AG08396 (cell line): ENCODE results near the gene KIAA1549.

Experiments
- DNase-seq: peaks from one replicate; pipeline ENCODE4 v3.0.0; 2012; ENCODE audit warnings: low spot score, mixed read lengths

KIAA1549 gene

DNA sequence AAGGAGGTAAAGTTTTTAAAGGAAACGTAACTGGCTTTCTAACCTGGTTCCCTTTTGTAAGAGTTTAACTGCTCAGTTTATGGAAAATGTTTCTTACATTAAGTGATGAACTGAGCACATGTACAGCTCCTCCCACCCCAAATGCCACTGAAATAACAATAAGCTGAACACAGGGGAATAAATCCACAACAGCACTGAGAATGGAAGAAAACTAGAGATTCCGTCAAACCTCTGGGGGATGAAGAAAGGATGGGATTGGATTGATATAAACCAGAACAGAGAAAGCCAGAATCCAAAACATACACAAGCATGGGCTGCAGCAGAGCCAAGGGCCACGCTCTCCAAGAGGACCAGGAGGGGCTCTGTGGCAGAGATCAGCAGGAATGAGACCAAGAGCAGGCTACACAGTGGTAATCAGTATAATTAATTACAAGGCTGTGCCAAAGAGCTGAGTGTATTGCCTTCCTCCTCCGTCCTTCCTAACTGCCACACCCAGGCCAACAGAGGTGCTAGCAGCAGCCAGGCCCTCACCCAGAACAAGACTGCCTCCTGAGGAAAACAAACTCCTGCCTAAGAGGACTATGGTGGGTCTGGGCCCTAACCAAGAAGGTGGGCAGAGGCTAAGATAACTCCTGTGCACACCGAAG lies 73.9 kb downstream of the KIAA1549 start:
- no peak for DNase-seq

DNA sequence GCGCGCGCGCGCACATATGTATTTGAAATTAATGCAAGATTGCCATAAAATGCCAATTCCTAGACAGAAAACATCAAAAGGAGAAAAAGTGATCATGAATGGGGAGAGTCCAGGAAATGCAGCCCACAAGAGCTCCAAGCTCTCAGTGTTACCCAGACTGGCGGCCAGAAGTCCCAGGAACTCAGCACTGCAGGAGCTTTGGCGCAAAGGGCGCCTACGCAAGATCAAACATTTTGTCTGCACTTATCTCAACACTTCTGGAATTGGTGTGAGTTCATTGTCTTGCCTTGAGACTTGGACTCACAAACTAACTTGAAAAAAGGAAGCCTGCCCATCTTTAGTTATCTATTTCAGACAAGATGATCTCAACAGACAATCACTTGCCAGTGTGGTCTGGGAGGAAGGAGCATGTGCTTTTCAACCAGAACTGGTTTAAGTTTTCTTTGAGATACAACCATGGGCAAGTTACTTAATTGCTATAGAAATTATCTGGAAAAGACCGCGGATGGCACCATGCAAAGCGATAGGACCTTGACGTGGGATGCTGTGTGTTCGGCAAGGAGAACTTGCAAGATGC lies 77.2 kb downstream of the KIAA1549 start:
- DNase-seq = no peak

- no peak for DNase-seq
Measured at GRCh38 chr7:138903186-138903820, 77.9 kb downstream of the KIAA1549 start.

- no peak for DNase-seq
Measured at GRCh38 chr7:138902161-138902560, 79.0 kb downstream of the KIAA1549 start.

GRCh38 chr7:138900035-138900828 lies 81.0 kb downstream of the KIAA1549 start:
- DNase-seq = no peak

GRCh38 chr7:138898802-138899201 lies 82.4 kb downstream of the KIAA1549 start:
- no peak for DNase-seq

DNA sequence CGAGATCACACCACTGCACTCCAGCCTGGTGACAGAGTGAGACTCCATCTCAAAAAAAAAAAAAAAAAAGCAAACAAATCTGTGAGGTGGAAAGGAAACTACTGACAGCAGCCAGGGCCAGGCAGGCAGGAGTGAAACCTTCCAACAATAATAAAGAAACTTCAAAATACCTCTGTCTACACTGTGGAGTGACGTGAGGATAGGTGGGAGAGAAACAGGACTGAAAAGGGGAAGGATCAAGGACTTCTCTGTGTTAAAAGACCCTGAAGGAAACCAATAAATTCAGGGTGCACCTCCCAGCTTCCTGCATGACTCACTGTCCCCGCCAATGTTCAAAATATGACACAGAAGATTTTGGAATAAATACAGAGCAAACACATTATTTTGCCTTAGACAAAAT lies 82.9 kb downstream of the KIAA1549 start:
- no peak for DNase-seq

DNA sequence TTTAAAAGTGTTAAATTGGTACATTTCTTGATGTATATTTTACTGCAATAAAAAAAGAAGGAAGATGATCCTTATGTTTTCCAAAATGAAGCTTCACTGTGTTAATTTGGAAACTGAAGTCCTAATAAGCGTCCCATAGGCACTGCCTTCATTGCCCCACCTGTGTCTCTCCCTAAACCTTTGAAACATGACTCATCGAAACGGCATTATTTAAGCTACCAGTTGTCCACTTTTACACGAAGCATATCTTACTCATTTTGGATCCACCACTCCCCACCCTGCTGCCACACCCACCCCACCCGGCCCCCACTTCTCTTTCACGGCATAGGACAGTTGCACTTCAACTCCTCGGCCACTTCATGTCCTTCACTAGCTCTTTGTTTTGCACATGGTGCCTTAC lies 85.5 kb downstream of the KIAA1549 start:
- DNase-seq = no peak

DNA sequence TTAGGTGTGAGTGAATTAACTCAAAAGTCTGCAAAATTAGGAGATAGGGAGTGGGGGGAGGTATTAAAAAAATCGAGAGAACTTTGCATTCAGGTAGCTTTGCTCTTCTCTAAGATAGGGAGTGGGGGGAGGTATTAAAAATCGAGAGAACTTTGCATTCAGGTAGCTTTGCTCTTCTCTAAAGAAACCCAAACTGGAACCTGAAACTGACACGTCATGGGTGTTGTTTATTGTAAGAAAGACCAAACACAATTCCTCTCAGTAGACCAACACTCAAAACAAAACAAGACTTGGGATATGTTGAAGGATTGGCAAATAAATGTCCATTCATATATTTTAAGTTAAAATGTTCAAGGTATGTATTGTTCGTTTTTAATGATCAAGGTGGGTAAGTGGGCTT lies 87.9 kb downstream of the KIAA1549 start:
- DNase-seq = no peak

DNA sequence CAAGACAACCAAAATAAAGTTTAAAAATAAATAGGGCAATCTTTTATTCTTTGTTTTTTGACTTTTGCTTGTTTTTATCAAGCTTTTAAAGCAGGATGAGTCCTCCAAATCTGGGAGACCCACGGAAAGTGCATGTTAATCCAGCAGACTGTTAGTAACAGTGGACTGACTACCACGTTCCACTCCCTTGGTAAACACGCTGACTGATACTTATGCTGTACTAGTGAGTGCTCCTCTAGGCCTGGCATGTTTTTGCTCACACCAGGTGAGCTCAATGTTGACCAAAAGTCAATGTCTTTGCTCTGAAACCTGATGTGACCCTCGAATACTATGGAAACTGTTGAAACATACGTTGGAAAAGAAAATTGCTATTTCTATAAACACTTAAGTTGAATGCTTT lies 88.4 kb downstream of the KIAA1549 start:
- DNase-seq = no peak

DNA sequence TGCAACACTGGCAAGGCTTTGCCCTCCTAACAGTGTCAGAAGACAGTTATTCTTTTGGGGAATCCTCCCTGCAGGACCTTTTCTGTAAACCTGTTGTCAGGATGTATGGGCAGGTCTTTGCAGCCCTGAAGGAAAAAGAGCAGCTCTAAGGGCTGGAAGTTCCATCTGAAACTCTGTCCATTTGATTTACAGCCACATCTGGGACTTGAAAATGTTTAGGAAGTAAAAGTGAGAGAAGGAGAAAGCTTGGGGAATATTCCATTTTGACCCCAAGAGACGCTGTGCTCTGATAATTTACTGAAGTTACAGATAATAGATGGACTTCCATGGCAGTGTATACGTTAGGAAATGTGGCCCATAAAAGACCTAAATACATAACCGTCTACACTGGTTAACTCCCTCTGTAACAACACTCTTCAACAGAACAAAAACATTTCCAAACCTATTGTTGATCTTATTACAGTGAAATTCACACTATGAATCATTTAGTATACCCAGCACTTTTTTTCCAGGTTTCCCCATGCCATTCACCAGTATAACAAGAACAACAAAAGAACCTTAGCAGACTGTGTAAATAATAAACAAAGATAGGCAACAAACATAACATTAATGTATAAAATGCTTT lies 89.1 kb downstream of the KIAA1549 start:
- DNase-seq = no peak

DNA sequence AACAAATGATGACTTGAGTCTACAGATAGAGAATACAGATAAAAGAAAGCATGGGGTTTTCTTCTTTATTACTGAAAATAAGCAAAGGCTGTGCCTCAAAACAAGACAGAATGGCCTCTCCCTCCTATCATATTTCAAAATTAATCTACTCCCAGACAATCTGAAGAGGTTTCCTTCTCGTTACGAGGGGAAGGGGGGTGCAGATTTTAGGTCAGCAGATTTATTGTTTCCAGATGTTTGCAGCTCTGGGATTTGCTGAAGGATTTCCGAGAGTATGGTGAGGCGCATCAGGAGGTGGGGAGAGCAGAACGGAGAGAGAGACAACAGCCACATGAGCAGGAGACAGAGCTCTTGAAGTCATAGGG lies 89.8 kb downstream of the KIAA1549 start:
- DNase-seq = no peak

DNA sequence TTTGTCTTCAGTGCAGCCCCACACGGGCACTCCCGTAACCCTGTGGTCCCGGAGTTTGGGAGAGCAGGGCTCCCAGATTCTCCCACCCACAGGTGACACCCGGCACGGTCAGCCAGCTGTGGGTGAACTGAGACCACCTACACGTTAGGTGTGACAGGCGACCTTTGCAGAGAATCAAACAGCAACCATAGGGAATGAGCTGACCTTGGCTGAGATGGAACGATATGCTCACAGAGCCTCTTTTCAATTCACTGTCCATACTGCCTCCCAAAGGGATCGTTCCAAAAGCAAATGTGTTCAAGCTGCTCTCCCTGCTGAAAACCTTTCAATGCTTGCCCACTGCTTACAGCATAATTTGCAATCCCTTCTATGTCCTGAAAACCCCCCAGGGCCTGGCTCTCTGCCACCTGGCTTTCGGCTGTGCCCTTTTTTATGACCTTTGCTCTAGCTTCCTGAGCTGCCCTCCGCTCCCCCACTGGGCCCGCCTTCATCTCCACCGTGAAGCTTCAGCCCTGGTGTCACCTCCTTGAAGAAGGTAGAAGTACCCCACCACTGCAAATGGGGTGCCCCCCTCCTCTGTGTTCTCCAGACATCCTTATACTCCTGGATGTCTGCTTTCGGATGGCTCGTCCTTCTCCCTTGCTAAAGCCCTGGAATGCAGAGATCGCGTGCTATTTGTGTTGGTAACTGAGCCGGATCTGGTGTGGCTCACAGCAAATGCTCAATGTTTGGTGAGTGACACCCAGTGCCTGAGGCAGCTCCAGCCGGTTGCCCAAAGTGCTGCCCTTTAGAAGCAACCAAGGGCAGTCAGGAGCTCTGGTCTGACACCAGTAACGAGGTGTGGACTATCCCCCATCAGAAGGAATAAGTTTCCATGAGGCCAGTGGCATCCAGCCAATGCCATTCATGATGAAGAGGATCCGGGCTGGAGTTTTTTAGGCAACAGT lies 90.4 kb downstream of the KIAA1549 start:
- no peak for DNase-seq

DNA sequence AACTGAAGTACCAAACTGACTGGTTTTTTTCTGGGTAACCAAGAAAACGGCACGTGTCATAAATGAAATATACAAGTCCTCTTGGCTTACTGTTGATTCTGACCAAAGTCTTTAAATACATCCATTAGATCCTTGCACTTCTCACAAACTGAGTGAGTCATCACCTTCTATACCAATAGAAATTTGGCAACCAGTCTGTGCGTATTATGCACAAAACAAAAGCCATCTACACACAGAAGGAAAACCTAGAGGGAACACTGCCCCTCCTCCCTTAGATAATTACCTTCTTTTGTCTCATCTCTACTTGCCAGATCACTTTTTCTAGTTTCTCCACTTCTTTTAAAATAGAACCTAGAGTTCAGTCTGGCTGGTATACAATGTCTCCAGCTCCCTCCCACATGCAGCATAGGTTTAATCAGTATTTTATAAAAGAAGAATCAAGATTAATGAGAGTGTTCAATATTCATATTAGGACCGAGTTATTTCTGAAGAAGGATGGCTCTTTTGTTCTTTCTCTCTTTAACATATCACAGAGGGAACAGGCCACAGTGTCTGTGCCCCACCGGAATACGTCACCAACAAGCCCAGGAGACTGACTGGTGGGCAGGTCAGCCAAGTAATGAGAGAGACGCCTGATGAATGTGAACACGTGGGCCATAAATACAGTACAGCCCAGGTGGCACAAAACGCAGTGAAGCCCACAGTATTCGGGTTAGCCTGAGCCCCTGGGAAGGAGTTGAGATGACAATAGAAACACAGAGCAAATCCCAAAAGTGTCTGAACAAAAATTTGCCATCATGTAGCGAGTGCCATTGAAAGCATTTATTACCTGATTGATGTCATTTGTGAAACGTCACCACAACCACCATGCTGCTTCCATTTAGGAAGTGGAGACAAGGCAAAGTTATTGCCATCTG lies 91.3 kb downstream of the KIAA1549 start:
- DNase-seq = no peak

DNA sequence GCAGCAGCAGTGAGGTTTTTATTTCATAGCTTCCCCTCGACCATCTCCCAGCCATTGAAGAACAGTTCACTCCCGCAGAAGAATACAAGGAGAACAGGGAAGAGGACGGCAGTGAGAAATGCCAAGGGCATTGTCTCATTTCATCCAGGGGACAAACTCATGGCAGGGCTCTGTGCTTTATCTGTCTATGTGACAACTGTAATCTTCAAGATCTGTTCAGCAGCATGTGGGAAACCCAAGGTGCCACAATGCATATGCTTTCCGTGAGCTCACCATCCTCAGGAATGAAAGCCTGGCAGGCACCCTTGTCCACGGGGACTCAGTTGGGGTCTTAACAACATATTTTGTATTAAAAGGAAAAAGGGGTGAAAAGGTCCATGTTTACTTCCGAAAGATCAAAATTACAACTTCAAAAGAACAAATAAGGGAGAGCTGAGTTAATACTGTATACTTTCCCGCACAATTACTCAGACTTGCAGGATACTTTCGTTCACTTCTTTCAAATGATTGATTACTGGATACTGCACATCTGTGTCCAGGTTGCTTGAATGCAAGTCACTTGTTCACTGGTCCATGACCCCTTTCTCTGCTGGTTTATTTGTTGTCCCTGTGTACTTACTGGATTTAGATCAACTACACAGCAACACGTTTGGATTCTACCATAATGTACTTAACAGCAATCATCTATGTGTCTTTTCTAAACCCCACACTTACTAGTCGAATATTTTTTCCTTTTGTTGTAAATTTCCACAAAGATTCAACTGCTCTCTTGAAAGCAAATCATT lies 93.1 kb downstream of the KIAA1549 start:
- no peak for DNase-seq

DNA sequence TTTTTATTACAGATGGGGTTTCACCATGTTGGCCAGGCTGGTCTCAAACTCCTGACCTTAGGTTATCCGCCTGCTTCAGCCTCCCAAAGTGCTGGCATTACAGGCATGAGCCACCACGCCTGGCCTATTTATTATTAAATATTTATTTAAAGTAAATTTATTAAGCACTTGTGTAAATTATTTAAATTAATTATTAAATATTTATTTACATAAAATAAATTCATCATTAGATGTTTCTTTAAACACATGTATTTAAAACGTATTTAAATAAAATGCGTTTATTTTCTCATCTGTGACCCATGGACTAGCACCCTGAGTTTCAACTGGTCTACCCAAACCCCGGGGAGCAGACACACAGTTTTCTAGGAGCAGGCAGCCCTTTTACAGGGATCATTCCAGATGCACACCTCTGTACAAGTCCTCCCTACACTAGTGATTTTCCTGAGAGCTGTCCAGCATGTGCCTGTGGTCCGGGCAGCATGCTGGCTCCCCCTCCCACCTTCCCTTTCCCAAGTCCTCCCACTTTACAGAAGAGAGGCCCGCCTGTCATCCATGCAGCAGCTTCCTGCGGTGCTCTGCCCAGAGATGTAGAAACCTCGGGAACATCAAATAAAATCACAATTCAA lies 94.0 kb downstream of the KIAA1549 start:
- no peak for DNase-seq

GRCh38 chr7:138886501-138886917 lies 94.7 kb downstream of the KIAA1549 start:
- peak; percentile 51 for DNase-seq

DNA sequence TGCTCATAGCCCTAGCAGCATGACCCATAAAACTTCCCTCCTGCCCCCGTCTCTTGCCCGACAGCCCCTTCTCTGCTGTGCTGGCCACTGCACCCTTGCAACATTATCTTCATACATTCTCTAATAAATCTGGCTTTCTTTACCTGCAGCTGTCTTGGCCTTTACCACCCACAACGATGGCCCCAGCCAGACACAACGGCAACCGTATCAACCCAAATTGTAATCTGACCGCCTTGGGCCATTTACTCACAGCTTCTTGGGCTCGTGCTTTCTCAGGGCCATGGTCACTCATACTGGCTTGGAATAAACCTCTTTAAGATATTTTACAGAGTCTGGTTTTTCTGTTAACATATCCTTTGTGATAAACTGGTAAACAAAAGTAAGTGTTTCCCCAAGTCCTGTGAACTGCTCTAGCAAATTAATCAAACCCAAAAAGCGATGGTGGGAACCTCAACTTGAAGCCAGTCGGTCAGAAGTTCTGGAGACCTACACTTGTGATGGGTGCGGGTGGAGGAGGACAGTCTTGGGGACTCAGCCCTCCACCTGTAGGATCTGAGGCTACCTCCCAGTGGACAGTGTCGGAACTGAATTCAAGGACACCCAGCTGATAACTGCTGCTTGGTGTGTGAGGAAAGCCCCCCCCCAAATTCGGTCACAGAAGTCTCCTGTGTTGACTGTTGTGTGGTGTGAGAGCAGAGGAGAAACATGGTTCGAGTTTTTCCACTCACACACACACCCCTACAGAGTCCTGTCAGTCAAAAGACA lies 95.6 kb downstream of the KIAA1549 start:
- no peak for DNase-seq
